ENCODE measurements around the gene LETM1. TPM values are rescaled to one million over a fixed set of nuclear protein-coding genes. Genes with fewer than 3 reads are reported as not detected.

The LETM1 gene
- total RNA-seq, 1 experiment from 2014 or later, result 54.4 TPM

DNA sequence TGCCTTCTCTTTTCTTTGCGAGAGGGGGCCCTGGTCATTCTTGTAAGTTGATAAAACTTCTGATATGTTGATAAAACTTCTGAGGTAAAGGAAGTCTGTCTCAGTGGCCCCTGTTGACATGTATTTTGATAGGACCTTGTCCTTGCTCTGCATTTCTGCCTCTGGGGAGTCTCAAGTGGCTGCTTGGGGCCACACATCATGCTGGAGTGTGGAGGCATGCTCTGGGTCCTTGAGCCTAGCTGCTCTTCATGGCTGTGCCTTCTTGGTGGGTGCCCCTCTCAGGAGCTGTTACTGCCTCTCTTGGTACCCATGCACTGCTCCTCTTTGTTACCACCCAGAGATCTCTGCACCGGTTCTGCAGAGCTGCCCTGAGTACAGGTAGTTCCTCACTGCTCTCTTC is 29.5 kb upstream of the LETM1 start:
- Histone ChIP-seq H3K4me3 (no peak overlapping the region), H3K27me3 (no peaks in the 10 kb centered on the region), H3K27ac (no peak overlapping the region), H3K4me1 (no peaks in the 10 kb centered on the region), H3K9me3 (replicated peaks) (no peaks in the 10 kb centered on the region), H3K36me3 (peaks cover under 1% of the 10 kb centered on the region)
- no peak for DNase-seq

DNA sequence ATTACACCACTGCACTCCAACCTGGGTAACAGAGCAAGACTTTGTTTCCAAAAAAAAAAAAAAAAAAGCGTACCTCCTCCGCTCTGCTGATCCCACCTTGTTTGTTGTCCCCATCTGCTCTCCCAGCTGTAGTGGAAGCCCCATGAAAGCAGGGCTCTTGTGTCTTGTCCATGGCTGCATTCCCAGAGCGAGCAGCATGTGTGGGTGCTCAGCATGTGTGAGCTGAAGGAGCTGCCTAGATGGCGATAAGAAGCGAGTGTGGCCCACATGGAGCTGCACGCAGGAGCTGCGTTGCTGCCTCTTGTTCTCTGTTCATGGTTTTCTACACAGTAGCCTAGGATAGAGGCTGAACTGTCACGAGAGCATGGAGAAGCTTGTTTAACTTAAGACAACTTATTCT is 27.6 kb upstream of the LETM1 start:
- no peaks in the 10 kb centered on the region for H3K27me3 ChIP-seq
- H3K4me3 ChIP-seq, result no peak overlapping the region
- no peaks in the 10 kb centered on the region for H3K4me1 ChIP-seq
- H3K9me3 ChIP-seq (replicated peaks), result no peaks in the 10 kb centered on the region
- no peak for DNase-seq
- peaks cover 7% of the 10 kb centered on the region for H3K36me3 ChIP-seq
- no peak overlapping the region for H3K27ac ChIP-seq

DNA sequence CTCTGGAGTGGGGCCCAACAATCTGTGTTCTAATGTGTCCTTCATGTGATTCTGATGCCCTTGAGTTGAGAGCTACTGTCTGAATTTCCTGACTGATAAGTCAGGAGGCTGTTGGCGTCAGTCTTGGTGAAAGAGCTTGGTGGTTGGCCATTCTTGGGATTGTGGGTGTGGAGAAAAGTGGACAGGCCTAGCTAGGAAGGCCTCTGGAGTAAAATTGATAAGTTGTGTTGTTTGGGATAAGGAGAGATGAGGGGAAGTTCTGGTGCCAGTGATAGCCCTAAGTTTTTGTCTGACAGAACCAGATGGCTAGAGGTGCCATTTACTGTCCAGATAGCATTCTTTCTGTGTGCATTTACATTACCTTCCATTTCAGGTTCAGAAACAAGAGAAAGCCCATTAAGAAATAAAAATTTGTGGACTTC is 26.9 kb upstream of the LETM1 start:
- Histone ChIP-seq H3K4me1 (no peaks in the 10 kb centered on the region), H3K27ac (no peak overlapping the region), H3K36me3 (peaks cover 7% of the 10 kb centered on the region), H3K9me3 (replicated peaks) (no peaks in the 10 kb centered on the region), H3K4me3 (no peak overlapping the region), H3K27me3 (no peaks in the 10 kb centered on the region)
- DNase-seq, result no peak

DNA sequence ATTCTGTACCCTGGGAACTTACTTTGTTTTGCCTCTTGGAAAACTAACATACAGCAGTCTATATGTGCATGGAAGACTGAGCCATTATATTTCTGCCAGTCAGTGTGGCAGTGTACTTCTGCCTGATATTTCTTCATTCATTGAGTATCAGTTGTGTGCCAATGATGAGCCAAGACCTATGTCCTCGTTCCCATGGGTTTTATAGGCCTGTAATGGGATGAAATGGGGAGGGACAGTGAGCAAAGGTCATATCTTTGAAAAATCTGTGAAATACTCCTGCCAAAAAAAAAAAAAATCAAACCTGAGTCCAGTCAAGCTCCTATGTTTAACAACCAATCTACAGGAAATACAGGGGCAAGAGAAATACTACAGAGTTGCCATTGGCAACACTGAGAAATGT is 24.4 kb upstream of the LETM1 start:
- Histone ChIP-seq H3K9me3 (replicated peaks) (no peaks in the 10 kb centered on the region), H3K27me3 (no peaks in the 10 kb centered on the region), H3K36me3 (peaks cover 15% of the 10 kb centered on the region), H3K27ac (no peak overlapping the region), H3K4me3 (no peak overlapping the region), H3K4me1 (no peaks in the 10 kb centered on the region)
- no peak for DNase-seq

DNA sequence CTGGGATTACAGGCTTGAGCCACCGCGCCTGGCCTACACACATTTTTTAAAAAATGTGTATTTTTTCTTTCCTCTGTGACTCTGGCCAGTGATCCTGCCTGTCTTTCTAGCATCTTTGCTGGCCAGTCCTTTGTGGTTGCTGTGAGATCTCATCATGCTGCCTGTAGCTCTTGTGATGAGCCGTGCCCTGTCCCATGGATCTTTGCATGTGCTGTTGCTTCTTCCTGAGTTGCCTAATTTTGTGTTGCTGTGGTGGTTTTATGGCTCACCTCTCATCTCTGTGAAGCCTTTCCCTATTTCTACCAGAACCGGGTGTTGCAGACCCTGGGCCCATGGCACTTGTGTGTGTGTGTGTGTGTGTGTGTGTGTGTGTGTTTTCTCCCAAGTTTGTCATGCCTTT is 23.5 kb upstream of the LETM1 start:
- Histone ChIP-seq H3K9me3 (replicated peaks) (no peaks in the 10 kb centered on the region), H3K27me3 (no peaks in the 10 kb centered on the region), H3K4me3 (no peak overlapping the region), H3K4me1 (no peaks in the 10 kb centered on the region), H3K27ac (no peak overlapping the region), H3K36me3 (peaks cover 15% of the 10 kb centered on the region)
- DNase-seq, result no peak

DNA sequence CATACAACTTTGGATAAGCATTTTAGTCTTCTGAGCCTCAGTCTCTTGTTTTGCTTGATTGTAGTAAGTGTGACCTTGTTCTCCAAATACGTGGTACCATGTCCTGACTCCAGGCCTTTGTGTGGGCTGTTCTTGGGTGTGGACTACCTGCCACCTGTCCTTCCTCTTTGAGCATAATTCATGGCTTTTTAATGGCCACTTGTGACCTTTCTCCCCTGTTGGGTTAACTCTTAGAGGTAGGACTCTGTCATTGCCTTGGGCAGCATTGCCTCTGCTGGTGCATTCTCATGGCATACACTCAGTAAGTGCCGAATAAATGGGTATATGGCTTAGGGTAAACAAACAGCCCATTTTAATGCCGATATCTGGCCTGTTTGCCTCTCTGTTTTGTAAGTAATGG is 18.2 kb upstream of the LETM1 start:
- DNase-seq, result no peak
- peaks cover 10% of the 10 kb centered on the region for H3K36me3 ChIP-seq
- no peaks in the 10 kb centered on the region for H3K9me3 ChIP-seq (replicated peaks)
- no peak overlapping the region for H3K4me3 ChIP-seq
- H3K27ac ChIP-seq, result no peak overlapping the region
- H3K4me1 ChIP-seq, result peaks cover 2% of the 10 kb centered on the region; the same call in 1 of the 2 replicates
- no peaks in the 10 kb centered on the region for H3K27me3 ChIP-seq

DNA sequence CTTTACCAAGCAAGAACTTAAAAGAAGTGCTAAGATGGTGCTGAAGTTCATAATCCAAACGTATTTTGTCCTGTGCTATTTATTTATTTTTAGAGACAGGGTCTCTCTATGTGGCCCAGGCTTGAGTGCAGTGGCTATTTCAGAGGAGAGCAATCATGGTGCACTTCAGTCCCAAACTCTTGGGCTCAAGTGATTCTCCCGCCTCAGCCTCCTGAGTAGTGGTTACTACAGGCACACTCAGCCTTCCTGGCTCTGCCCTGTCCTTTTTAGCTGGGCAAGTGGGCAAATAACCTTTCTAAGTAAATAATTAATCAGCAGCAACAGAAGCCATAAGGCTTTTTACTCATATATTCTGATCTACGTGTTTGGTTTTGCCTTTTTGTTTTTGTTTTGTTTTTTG is 17.8 kb upstream of the LETM1 start:
- no peak for DNase-seq
- no peak overlapping the region for H3K27ac ChIP-seq
- H3K4me3 ChIP-seq, result no peak overlapping the region
- no peaks in the 10 kb centered on the region for H3K27me3 ChIP-seq
- peaks cover 7% of the 10 kb centered on the region for H3K36me3 ChIP-seq
- H3K9me3 ChIP-seq (replicated peaks), result no peaks in the 10 kb centered on the region
- peaks cover 2% of the 10 kb centered on the region; the same call in 1 of the 2 replicates for H3K4me1 ChIP-seq

DNA sequence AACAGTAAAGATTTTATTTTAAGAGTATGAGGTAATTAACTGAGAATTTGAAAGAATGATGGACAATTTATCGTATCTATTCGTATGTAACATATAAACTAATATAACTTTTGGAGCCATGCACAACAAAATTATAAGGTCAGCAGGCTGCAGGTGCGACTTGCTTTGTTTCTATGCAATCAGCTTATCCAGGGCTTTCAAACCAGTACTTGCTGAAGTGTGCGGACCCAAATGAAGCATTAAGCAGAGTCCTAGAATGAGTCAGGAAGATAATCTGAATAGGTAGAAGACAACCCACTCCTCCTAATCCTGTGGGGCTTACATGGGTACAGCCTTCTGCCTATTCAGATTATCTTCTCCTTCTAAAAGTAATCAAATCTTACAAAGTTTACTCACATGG is 17.3 kb upstream of the LETM1 start:
- DNase-seq, result no peak
- Histone ChIP-seq H3K4me3 (no peak overlapping the region), H3K9me3 (replicated peaks) (no peaks in the 10 kb centered on the region), H3K36me3 (peaks cover 7% of the 10 kb centered on the region; the same call in 1 of the 2 replicates), H3K4me1 (peaks cover 2% of the 10 kb centered on the region; the same call in 1 of the 2 replicates), H3K27ac (no peak overlapping the region), H3K27me3 (no peaks in the 10 kb centered on the region)

DNA sequence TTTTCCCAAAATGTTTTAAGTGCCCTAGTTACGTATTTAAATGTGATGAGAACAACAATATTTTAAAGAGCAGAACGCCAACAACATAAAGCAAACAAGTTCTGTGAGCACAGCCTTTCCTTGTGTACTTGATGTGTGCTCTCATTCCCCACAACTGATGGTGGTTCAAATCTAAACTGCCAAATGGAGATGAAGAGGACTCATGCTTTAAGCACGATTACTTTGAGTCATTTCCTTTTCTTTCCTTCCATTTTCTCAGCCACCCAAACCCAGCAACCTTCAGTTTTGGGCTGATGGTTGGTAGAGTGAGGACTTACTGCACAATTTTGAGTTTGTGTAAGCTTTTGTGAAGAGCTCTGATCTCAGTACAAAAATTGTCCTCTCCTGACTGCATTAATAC is 16.9 kb upstream of the LETM1 start:
- Histone ChIP-seq H3K4me3 (peak overlapping the region; percentile 99), H3K27me3 (no peaks in the 10 kb centered on the region), H3K36me3 (peaks cover 7% of the 10 kb centered on the region; the same call in 1 of the 2 replicates), H3K27ac (no peak overlapping the region), H3K9me3 (replicated peaks) (no peaks in the 10 kb centered on the region), H3K4me1 (peaks cover 2% of the 10 kb centered on the region; the same call in 1 of the 2 replicates)
- DNase-seq, result no peak

DNA sequence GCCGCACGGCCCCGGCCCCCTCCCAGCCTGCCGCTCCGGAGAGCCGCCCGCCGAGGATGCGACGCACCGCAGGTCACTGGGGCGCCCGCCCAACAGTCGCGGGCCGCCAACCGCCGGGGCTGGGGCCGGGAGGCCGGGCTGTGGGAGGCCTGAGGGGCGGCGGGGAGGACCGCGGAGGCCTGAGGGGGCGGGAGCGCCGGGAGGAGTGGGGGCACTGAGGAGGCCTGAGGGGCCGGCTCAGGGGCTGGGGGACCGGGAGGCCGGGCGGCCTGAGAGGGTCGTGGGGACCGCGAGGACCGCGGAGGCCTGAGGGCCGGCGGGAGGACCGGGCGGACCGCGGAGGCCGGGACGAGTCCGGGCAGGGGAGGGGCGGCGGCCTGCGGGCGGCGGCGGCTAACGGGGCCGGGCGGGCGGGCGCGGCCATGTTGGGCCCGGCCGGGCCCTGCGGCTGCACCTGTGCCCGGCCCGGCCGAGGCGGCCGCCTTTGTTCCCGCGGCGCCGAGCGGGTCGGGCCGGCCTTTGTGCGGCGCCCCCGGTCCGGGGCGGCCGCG is 15.6 kb upstream of the LETM1 start:
- Histone ChIP-seq H3K36me3 (no peaks in the 10 kb centered on the region), H3K9me3 (replicated peaks) (no peaks in the 10 kb centered on the region), H3K4me3 (peak overlapping the region; percentile 99), H3K27ac (peak overlapping the region; percentile 75; the same call in 1 of the 2 replicates), H3K4me1 (peaks cover 2% of the 10 kb centered on the region; the same call in 1 of the 2 replicates), H3K27me3 (no peaks in the 10 kb centered on the region; the same call in 1 of the 2 replicates)
- peak; percentile 46 to 52 for DNase-seq

DNA sequence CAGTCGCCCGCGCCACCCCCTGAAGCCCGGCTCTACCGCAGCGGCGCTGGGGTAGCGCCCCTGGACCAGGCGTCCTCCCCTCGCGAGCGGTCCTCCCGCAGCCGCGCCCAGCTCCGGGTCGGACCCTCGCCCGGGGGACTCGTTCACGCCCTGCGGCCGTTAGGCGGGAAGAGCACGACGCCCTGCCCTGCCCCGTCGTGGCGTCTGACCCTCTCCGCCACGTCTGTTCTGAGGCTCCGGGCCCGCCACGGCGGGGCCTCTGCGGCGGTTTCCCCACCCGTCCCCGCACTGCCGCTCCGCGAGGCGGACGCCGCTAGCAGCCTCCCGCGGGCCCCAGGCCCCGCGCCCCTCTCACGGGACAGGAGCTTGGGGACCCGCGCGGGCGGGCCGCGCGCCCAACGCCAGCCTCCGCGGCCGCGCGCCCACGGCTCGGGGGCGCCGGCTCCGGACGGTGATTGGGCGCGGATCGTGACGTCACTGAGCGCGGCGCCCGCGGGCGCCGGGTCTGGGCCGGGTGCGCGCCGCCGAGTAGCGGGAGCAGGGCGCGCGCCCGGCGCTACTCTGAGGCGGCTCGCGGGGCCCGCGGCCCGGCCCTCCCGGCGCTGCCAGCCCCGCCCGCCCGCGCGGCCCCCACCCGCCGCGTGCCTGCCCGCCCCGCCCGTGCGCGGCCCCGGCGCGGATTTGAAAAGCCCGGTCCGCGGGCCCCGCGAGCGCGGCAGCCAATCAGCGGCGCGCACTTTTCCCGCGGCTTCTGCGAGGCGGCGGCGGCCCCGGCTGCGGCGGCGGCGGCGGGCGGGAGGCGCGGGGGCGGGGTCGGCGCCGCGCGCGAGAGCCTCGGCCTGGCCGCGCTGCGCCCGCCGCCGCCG is 14.9 kb upstream of the LETM1 start, which contains the start of gene NSD2:
NSD2 (plus strand) TSS at position 816 of the 866 bp plus-strand sequence. CDS start 29,262 bp downstream, outside the sequence.
- DNase-seq, result peak; percentile 84 to 91
- Histone ChIP-seq H3K4me1 (peaks cover 2% of the 10 kb centered on the region; the same call in 1 of the 2 replicates), H3K27me3 (peaks cover 3% of the 10 kb centered on the region; the same call in 1 of the 2 replicates), H3K4me3 (peak within 1 kb of the TSS; percentile 99), H3K27ac (peak within 1 kb of the TSS; percentile 95), H3K9me3 (replicated peaks) (no peaks in the 10 kb centered on the region), H3K36me3 (no peaks in the 10 kb centered on the region)

DNA sequence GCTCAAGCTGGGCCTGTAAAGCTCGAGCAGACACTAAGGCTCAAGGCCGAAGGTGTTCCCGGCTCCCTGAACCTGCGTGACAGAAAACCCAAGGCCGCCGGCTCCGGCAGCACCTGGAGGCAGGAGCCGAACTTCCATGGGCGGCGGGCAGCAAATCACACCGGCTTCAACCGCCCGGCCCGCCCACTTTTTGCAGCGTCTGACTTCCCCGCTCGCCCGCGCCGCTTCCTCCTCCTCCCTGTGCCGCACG is 14.3 kb upstream of the LETM1 start:
- Histone ChIP-seq H3K27me3 (peaks cover 3% of the 10 kb centered on the region; the same call in 1 of the 2 replicates), H3K4me1 (peaks cover 2% of the 10 kb centered on the region; the same call in 1 of the 2 replicates), H3K27ac (peak overlapping the region; percentile 95), H3K36me3 (no peaks in the 10 kb centered on the region), H3K4me3 (peak overlapping the region; percentile 83), H3K9me3 (replicated peaks) (no peaks in the 10 kb centered on the region)
- peak; percentile 81 to 85 for DNase-seq

DNA sequence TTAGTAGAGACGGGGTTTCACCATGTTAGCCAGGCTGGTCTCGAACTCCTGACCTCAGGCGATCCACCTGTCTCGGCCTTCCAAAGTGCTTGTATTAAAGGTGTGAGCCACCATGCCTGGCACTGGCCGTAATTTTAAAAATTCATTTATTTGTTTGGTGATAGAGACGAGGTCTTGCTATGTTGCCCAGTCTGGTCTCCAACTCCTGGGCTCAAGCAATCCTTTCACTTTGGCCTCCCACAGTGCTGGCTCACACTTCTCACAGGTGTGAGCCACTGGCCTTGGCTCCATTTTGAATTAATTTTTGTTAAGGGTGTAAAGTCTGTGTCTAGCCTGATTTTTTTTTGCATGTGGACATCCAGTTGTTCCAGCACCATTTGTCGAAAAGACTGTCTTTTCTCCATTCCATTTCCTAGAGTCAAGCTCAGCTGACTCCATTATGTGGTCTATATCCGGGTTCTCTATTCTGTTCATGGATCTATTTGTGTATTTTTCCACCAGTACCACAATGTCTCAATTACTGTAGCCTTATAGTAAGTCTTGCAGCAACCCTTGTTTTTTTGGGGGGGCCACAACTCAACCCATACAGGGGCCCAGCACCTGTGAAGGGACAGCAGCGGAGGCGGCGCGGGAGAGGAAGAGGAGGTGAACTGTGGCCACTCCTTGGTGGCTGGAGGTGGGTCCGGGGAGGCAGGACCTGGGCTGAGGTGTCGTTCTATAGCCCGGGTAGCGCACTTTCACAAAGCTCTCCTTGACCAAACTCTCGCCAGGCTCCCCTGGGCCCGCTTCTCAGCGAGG is 13.8 kb upstream of the LETM1 start:
- peak overlapping the region; percentile 95 for H3K27ac ChIP-seq
- peaks cover 2% of the 10 kb centered on the region; the same call in 1 of the 2 replicates for H3K4me1 ChIP-seq
- peaks cover 3% of the 10 kb centered on the region; the same call in 1 of the 2 replicates for H3K27me3 ChIP-seq
- no peaks in the 10 kb centered on the region for H3K36me3 ChIP-seq
- H3K4me3 ChIP-seq, result peak overlapping the region; percentile 83
- no peaks in the 10 kb centered on the region for H3K9me3 ChIP-seq (replicated peaks)
- DNase-seq, result no peak

DNA sequence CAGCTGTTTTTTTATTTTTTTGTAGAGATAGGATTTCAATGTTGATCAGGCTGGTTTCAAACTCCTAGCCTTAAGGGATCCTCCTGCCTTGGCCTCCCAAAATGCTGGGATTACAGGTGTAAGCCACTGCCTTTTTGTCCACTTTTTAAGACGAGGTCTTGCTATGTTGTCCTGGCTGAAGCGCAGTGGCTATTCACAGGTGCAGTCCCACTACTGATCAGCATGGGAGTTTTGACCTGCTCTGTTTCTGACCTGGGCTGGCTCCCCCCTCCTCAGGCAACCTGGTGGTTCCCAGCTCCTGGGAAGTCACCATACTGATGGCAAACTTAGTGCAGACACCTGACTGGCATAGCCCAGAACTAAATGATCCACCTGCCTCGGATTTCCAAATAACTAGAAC is 13.0 kb upstream of the LETM1 start:
- no peak for DNase-seq
- H3K4me1 ChIP-seq, result peaks cover 2% of the 10 kb centered on the region; the same call in 1 of the 2 replicates
- H3K27me3 ChIP-seq, result peaks cover 3% of the 10 kb centered on the region; the same call in 1 of the 2 replicates
- no peaks in the 10 kb centered on the region for H3K36me3 ChIP-seq
- H3K27ac ChIP-seq, result no peak overlapping the region
- no peak overlapping the region for H3K4me3 ChIP-seq
- no peaks in the 10 kb centered on the region for H3K9me3 ChIP-seq (replicated peaks)
